AG04450 (cell line): ENCODE data around the gene ACTR6. TPM values are rescaled to one million over a fixed set of nuclear protein-coding genes. Genes with fewer than 3 reads are reported as not detected.
A peak's percentile ranks its signal among the peaks of the same experiment; 100 is the strongest.
"Not testable (repeated sequence)": the region's sequence is repeated elsewhere in the genome, so short reads cannot be mapped to it uniquely, and the experiment has no call there.

Source experiments
- CTCF ChIA-PET: fragments of 300-600, 350-600 bp; formaldehyde crosslinking; extraction: SDS; loops from one replicate; lab custom pipeline; 2022; ENCODE audit warnings: antibody characterized with exemption, inconsistent platforms; lab: Charles Lee
- POLR2A ChIA-PET: fragments of 350-600 bp; formaldehyde crosslinking; extraction: SDS; loops from one replicate; lab custom pipeline; 2021; ENCODE audit warnings: antibody characterized with exemption, inconsistent platforms; lab: Yijun Ruan, JAX
- DNase-seq: peaks from one replicate; pipeline ENCODE4 v3.0.0-alpha.2; 2011; ENCODE audit warnings: low read depth, low spot score
- H3K27ac ChIP-seq: one replicate; pipeline ENCODE4 v1.5.1; 2012; ENCODE audit warnings: low read depth, low read length, control low read depth
- H3K27me3 ChIP-seq: one replicate; pipeline ENCODE4 v1.6.0; 2012; ENCODE audit warnings: low read length; ENCODE audit not compliant: control insufficient read depth, insufficient read depth
- H3K4me3 ChIP-seq: 2 replicates; pipeline ENCODE4 v1.5.1; 2011; ENCODE audit warnings: mild to moderate bottlenecking, low read depth, low read length, control low read depth
- H3K9me3 ChIP-seq: 2 replicates; pipeline ENCODE4 v1.5.1; 2012; ENCODE audit warnings: low read length; ENCODE audit not compliant: control insufficient read depth, insufficient read depth
- CTCF ChIP-seq: IDR thresholded peaks from 2 replicates; pipeline ENCODE4 v1.5.1; 2011; ENCODE audit warnings: low read depth, low read length, control low read depth, inconsistent platforms
- polyA plus RNA-seq: library from polyadenylated mRNA; depleted of rRNA; stranded (reverse); fragments of >200 nt; gene quantifications from 2 replicates; pipeline ENCODE4 v1.2.3, GENCODE V29; 2011

ACTR6 gene
- polyA plus RNA-seq, 1 experiment = 23.8 TPM

GRCh38 chr12:100263131-100263530, 62.5 kb downstream of the ACTR6 start:
- Histone ChIP-seq H3K27ac (no peak overlapping the region), H3K9me3 (no peaks in the 10 kb centered on the region; the same call in 1 of the 2 replicates), H3K27me3 (no peaks in the 10 kb centered on the region), H3K4me3 (no peak overlapping the region)
- CTCF ChIA-PET = no interaction called here
- POLR2A ChIA-PET = no interaction called here
- TF ChIP-seq CTCF = no peak
- no peak for DNase-seq

GRCh38 chr12:100265107-100265506, 64.5 kb downstream of the ACTR6 start:
- H3K27me3 ChIP-seq, H3K4me3 ChIP-seq, DNase-seq, H3K9me3 ChIP-seq, H3K27ac ChIP-seq, POLR2A ChIA-PET: not testable (repeated sequence)
- CTCF ChIA-PET = interaction anchor here (1.1 to 1.5 kb wide), 2 partner anchors 30 to 137 kb away, joined by 3 to 11 read pairs; no protein-coding TSS in a partner anchor

GRCh38 chr12:100265732-100266584, 65.3 kb downstream of the ACTR6 start:
- ChIA-PET POLR2A (interaction anchor here (1.6 kb wide), 1 partner anchor 31 kb away, joined by 3 read pairs; no protein-coding TSS in a partner anchor), CTCF (interaction anchor here (0.8 to 1.5 kb wide), 5 partner anchors 11 to 139 kb away, joined by 3 to 11 read pairs (median 3); no protein-coding TSS in a partner anchor)
- no peaks in the 10 kb centered on the region; the same call in 1 of the 2 replicates for H3K9me3 ChIP-seq
- no peaks in the 10 kb centered on the region for H3K27me3 ChIP-seq
- TF ChIP-seq CTCF = no peak
- peak overlapping the region; percentile 94 for H3K4me3 ChIP-seq
- H3K27ac ChIP-seq = no peak overlapping the region
- DNase-seq = no peak

- H3K4me3 ChIP-seq = peak overlapping the region; percentile 94
- ChIA-PET POLR2A (interaction anchor here (0.6 to 1.6 kb wide), 6 partner anchors 24 to 1880 kb away, joined by 3 to 6 read pairs (median 4); no protein-coding TSS in a partner anchor), CTCF (interaction anchor here (0.7 to 1.5 kb wide), 6 partner anchors 10 to 138 kb away, joined by 3 to 11 read pairs (median 4); no protein-coding TSS in a partner anchor)
- no peaks in the 10 kb centered on the region; the same call in 1 of the 2 replicates for H3K9me3 ChIP-seq
- no peak for TF ChIP-seq CTCF
- no peak for DNase-seq
- H3K27ac ChIP-seq = no peak overlapping the region
- no peaks in the 10 kb centered on the region for H3K27me3 ChIP-seq
These were observed 65.9 kb downstream of the ACTR6 start for GRCh38 chr12:100266585-100266834.

GRCh38 chr12:100266835-100267602, 66.4 kb downstream of the ACTR6 start, which contains the start of the genes DEPDC4 and SCYL2:
Gene DEPDC4, minus strand, starts transcription at chr12:100267079. Its CDS starts 3 bp downstream, at chr12:100267076.
Gene SCYL2, plus strand, starts transcription at chr12:100267177. Its CDS starts 15,794 bp downstream, at chr12:100282971.
- Histone ChIP-seq H3K4me3 (peak within 1 kb of the TSS; percentile 94), H3K27ac (peak within 1 kb of the TSS; percentile 90), H3K9me3 (no peaks in the 10 kb centered on the region; the same call in 1 of the 2 replicates), H3K27me3 (no peaks in the 10 kb centered on the region)
- ChIA-PET POLR2A (interaction anchor here (0.6 to 1.6 kb wide), 9 partner anchors 23 to 1881 kb away, joined by 3 to 6 read pairs (median 4); no protein-coding TSS in a partner anchor), CTCF (interaction anchor here (0.6 to 3.0 kb wide), 9 partner anchors 10 to 212 kb away, joined by 3 to 16 read pairs (median 3); no protein-coding TSS in a partner anchor)
- TF ChIP-seq CTCF = no peak
- DNase-seq = peak; percentile 97
